Measurements from ENCODE around the gene PARD6A. TPM values are rescaled to one million over a fixed set of nuclear protein-coding genes. Genes with fewer than 3 reads are reported as not detected.

Gene PARD6A
- total and polyA plus RNA-seq, 2 of the 4 experiments (the other 2 are of a cell fraction), result 0.36 to 0.55 TPM

DNA sequence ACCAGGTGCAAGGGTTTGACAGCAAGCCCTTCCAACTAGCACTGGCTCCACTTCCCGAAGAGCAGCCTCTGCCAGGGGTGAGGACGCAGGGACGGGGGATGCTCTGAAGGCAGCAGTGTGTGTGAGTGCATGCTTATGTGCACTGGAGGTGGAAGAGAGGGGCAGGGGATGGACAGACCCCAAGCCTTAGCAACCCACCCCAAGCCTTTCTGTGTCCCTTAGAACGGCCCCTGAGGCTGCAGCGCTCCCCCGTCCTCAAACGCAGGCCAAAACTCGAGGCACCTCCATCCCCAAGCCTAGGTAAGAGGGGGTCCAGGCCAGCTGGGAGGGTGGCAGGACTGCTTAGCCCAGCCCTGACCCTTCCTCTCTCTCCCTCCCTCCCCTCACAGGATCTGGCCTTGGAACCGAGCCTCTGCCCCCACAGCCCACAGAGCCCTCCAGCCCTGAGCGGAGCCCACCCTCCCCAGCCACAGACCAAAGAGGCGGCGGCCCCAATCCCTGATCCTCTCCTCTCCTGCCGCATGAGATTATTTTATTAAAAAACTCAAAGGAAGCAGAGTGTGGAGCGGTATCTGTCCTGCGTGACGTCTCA, 3.6 kb upstream of the PARD6A start:
- POLR2A ChIA-PET (ENCODE audit: unreplicated experiment), result no interaction called here
- H4K20me1 ChIP-seq (ENCODE audit: insufficient read depth, low read length), result peaks cover 10% of the 10 kb centered on the region
- H3K18ac ChIP-seq (ENCODE audit: low read depth, low read length), result no peak overlapping the region
- no peak overlapping the region for H2AFZ ChIP-seq (replicated peaks; ENCODE audit: low read length, poor library complexity)
- peaks cover 6 to 20% of the 10 kb centered on the region in 2 experiments; a peak in 3 of 4 replicates for H3K79me1 ChIP-seq (ENCODE audit: low read depth in 1 of 2, low read length in 2 of 2)
- no peak overlapping the region for H3K4me3 ChIP-seq (ENCODE audit: insufficient read depth, low read depth, low read length)
- peaks cover 9% of the 10 kb centered on the region; the same call in 1 of the 2 replicates for H3K4me1 ChIP-seq (ENCODE audit: control insufficient read depth, insufficient read depth, low read length)
- in situ Hi-C loops (cut with MboI; ENCODE audit: low sequenced_read_pairs), result no loop called here
- no peak for TF ChIP-seq RAD21 (IDR thresholded peaks at IDR 0.05; ENCODE audit: low read length)
- H3K9ac ChIP-seq (ENCODE audit: low read depth, low read length), result no peak overlapping the region
- ATAC-seq (ENCODE audit: low read depth) (no peak), DNase-seq (no peak)
- 0 out of 2 replicates have a peak, but pooled peaks cover 1% of the 10 kb centered on the region for H3K36me3 ChIP-seq (ENCODE audit: control insufficient read depth, insufficient read depth, low read length)
- no peak overlapping the region for H3K23ac ChIP-seq (ENCODE audit: low read depth, low read length)
- H2BK120ac ChIP-seq (ENCODE audit: low read depth, low read length), result no peak overlapping the region
- no peak overlapping the region for H4K91ac ChIP-seq (ENCODE audit: insufficient read depth, low read depth, low read length)
- H3K9me1 ChIP-seq (ENCODE audit: insufficient read depth, low read length), result peaks cover 7% of the 10 kb centered on the region
- no peaks in the 10 kb centered on the region for H3K9me3 ChIP-seq (ENCODE audit: control insufficient read depth, insufficient read depth, low read length)
- no peak overlapping the region for H4K5ac ChIP-seq (ENCODE audit: low read depth, low read length)
- no TSS peak for BruUV-seq (replicated peaks)
- CTCF ChIA-PET, result interaction anchor here (1.1 kb wide), 1 partner anchor 12 kb away, joined by 4 read pairs; the partner anchor contains the start of gene CARMIL2
- no peak overlapping the region for H3K27ac ChIP-seq (ENCODE audit: insufficient read depth, low read length)
- no peak overlapping the region for H3K4me2 ChIP-seq (ENCODE audit: low read depth, low read length)
- dilution Hi-C loops (cut with HindIII; ENCODE audit: low sequenced_read_pairs, unreplicated experiment), result no loop called here
- no peak overlapping the region for H3K4ac ChIP-seq (ENCODE audit: low read depth, low read length)
- intact Hi-C loops (cut with micrococcal nuclease), result no loop called here
- no peak overlapping the region for H4K8ac ChIP-seq (ENCODE audit: low read depth in 2 of 2, low read length in 2 of 2)
- no peak overlapping the region for H2BK20ac ChIP-seq (ENCODE audit: low read depth, low read length)
- peaks cover 4% of the 10 kb centered on the region for H3K27me3 ChIP-seq (ENCODE audit: control insufficient read depth, insufficient read depth, low read length)
- WGBS, 2 experiments (ENCODE audit: extremely low coverage in 2 of 2, insufficient read length in 1 of 2), result 96% methylated on average over 3 of the region's 16 CpGs; no CpG with 5 or more reads in 1 of the 2 experiments
- H3K14ac ChIP-seq (replicated peaks; ENCODE audit: low read depth, low read length), result no peak overlapping the region
- no peak overlapping the region for H2BK5ac ChIP-seq (ENCODE audit: low read depth, low read length, poor library complexity, severe bottlenecking)
- no peak overlapping the region for H2AK5ac ChIP-seq (ENCODE audit: low read depth, low read length)
- no peak overlapping the region for H3K56ac ChIP-seq (ENCODE audit: extremely low read depth, insufficient read depth, low read length)
- H2BK15ac ChIP-seq (ENCODE audit: low read depth, low read length), result no peak overlapping the region
- H2AK9ac ChIP-seq (replicated peaks; ENCODE audit: low read depth, low read length, poor library complexity), result no peak overlapping the region

Measured in IMR-90 (cell line).